ENCODE results near the gene ZNF333.
"Not testable (repeated sequence)": the region's sequence is repeated elsewhere in the genome, so short reads cannot be mapped to it uniquely, and the experiment has no call there.

The ZNF333 gene

GRCh38 chr19:14732510-14732909 is 42.7 kb downstream of the ZNF333 start:
- DNase-seq (ENCODE audit: low read depth, low spot score) = no peak
- H3K9me3 ChIP-seq (ENCODE audit: control insufficient read depth, insufficient read depth, low read length) = no peaks in the 10 kb centered on the region

GRCh38 chr19:14733574-14733973 is 43.7 kb downstream of the ZNF333 start:
- Histone ChIP-seq H3K4me1 (ENCODE audit: control insufficient read depth, insufficient read depth, low read length) (no peaks in the 10 kb centered on the region), H3K4me3 (ENCODE audit: low read length) (no peak overlapping the region), H3K27me3 (ENCODE audit: control insufficient read depth, insufficient read depth, low read length) (no peaks in the 10 kb centered on the region), H3K9me3 (ENCODE audit: control insufficient read depth, insufficient read depth, low read length) (no peaks in the 10 kb centered on the region), H3K36me3 (ENCODE audit: control insufficient read depth, insufficient read depth, low read length) (no peaks in the 10 kb centered on the region), H3K27ac (ENCODE audit: low read length) (no peak overlapping the region)
- no CpG with 5 or more reads among the region's 1 CpG for WGBS (ENCODE audit: insufficient coverage, insufficient read length)
- no peak for DNase-seq (ENCODE audit: low read depth, low spot score)

More at GRCh38 chr19:14732510-14732909, 42.7 kb downstream of the ZNF333 start:
- H3K36me3 ChIP-seq (ENCODE audit: control insufficient read depth, insufficient read depth, low read length) = no peaks in the 10 kb centered on the region
- no peak overlapping the region for H3K4me3 ChIP-seq (ENCODE audit: low read length)
- H3K4me1 ChIP-seq (ENCODE audit: control insufficient read depth, insufficient read depth, low read length) = no peaks in the 10 kb centered on the region
- H3K27me3 ChIP-seq (ENCODE audit: control insufficient read depth, insufficient read depth, low read length) = no peaks in the 10 kb centered on the region
- H3K27ac ChIP-seq (ENCODE audit: low read length) = no peak overlapping the region

GRCh38 chr19:14735915-14736314 is 46.1 kb downstream of the ZNF333 start:
- no CpG with 5 or more reads among the region's 5 CpGs for WGBS (ENCODE audit: insufficient coverage, insufficient read length)
- no peaks in the 10 kb centered on the region for H3K27me3 ChIP-seq (ENCODE audit: control insufficient read depth, insufficient read depth, low read length)

GRCh38 chr19:14746886-14747285 is 57.0 kb downstream of the ZNF333 start:
- Histone ChIP-seq H3K4me1 (ENCODE audit: control insufficient read depth, insufficient read depth, low read length) (no peaks in the 10 kb centered on the region), H3K36me3 (ENCODE audit: control insufficient read depth, insufficient read depth, low read length) (no peaks in the 10 kb centered on the region; the same call in 1 of the 2 replicates), H3K9me3 (ENCODE audit: control insufficient read depth, insufficient read depth, low read length) (no peaks in the 10 kb centered on the region), H3K27me3 (ENCODE audit: control insufficient read depth, insufficient read depth, low read length) (no peaks in the 10 kb centered on the region), H3K4me3 (ENCODE audit: low read length) (no peak overlapping the region), H3K27ac (ENCODE audit: low read length) (no peak overlapping the region)
- WGBS (ENCODE audit: insufficient coverage, insufficient read length) = no CpG with 5 or more reads among the region's 4 CpGs
- no peak for DNase-seq (ENCODE audit: low read depth, low spot score)

More at GRCh38 chr19:14735915-14736314, 46.1 kb downstream of the ZNF333 start:
- DNase-seq (ENCODE audit: low read depth, low spot score) = no peak
- H3K4me3 ChIP-seq (ENCODE audit: low read length) = no peak overlapping the region
- no peaks in the 10 kb centered on the region for H3K9me3 ChIP-seq (ENCODE audit: control insufficient read depth, insufficient read depth, low read length)
- H3K4me1 ChIP-seq (ENCODE audit: control insufficient read depth, insufficient read depth, low read length) = no peaks in the 10 kb centered on the region
- H3K36me3 ChIP-seq (ENCODE audit: control insufficient read depth, insufficient read depth, low read length) = no peaks in the 10 kb centered on the region
- H3K27ac ChIP-seq (ENCODE audit: low read length) = no peak overlapping the region

GRCh38 chr19:14748601-14749000 is 58.8 kb downstream of the ZNF333 start:
- no peak overlapping the region for H3K27ac ChIP-seq (ENCODE audit: low read length)
- no CpG with 5 or more reads among the region's 6 CpGs for WGBS (ENCODE audit: insufficient coverage, insufficient read length)
- H3K9me3 ChIP-seq (ENCODE audit: control insufficient read depth, insufficient read depth, low read length) = no peaks in the 10 kb centered on the region
- H3K36me3 ChIP-seq (ENCODE audit: control insufficient read depth, insufficient read depth, low read length) = no peaks in the 10 kb centered on the region
- no peaks in the 10 kb centered on the region for H3K27me3 ChIP-seq (ENCODE audit: control insufficient read depth, insufficient read depth, low read length)
- H3K4me3 ChIP-seq (ENCODE audit: low read length) = no peak overlapping the region
- H3K4me1 ChIP-seq (ENCODE audit: control insufficient read depth, insufficient read depth, low read length) = no peaks in the 10 kb centered on the region
- DNase-seq (ENCODE audit: low read depth, low spot score) = no peak

GRCh38 chr19:14758816-14759215 is 69.0 kb downstream of the ZNF333 start:
- Histone ChIP-seq H3K36me3 (ENCODE audit: control insufficient read depth, insufficient read depth, low read length) (no peaks in the 10 kb centered on the region), H3K4me3 (ENCODE audit: low read length) (no peak overlapping the region), H3K9me3 (ENCODE audit: control insufficient read depth, insufficient read depth, low read length) (no peaks in the 10 kb centered on the region), H3K27ac (ENCODE audit: low read length) (no peak overlapping the region), H3K4me1 (ENCODE audit: control insufficient read depth, insufficient read depth, low read length) (no peaks in the 10 kb centered on the region), H3K27me3 (ENCODE audit: control insufficient read depth, insufficient read depth, low read length) (no peaks in the 10 kb centered on the region)
- WGBS (ENCODE audit: insufficient coverage, insufficient read length) = no CpG with 5 or more reads among the region's 16 CpGs
- DNase-seq (ENCODE audit: low read depth, low spot score) = peak; percentile 60

GRCh38 chr19:14761607-14762006 is 71.8 kb downstream of the ZNF333 start:
- Histone ChIP-seq H3K27me3 (ENCODE audit: control insufficient read depth, insufficient read depth, low read length) (no peaks in the 10 kb centered on the region), H3K4me3 (ENCODE audit: low read length) (no peak overlapping the region)
- DNase-seq (ENCODE audit: low read depth, low spot score) = no peak

GRCh38 chr19:14762111-14762510 is 72.3 kb downstream of the ZNF333 start:
- Histone ChIP-seq H3K27ac (ENCODE audit: low read length) (no peak overlapping the region), H3K27me3 (ENCODE audit: control insufficient read depth, insufficient read depth, low read length) (no peaks in the 10 kb centered on the region), H3K36me3 (ENCODE audit: control insufficient read depth, insufficient read depth, low read length) (no peaks in the 10 kb centered on the region; the same call in 1 of the 2 replicates), H3K9me3 (ENCODE audit: control insufficient read depth, insufficient read depth, low read length) (no peaks in the 10 kb centered on the region), H3K4me1 (ENCODE audit: control insufficient read depth, insufficient read depth, low read length) (no peaks in the 10 kb centered on the region), H3K4me3 (ENCODE audit: low read length) (no peak overlapping the region)
- DNase-seq (ENCODE audit: low read depth, low spot score) = no peak
- no CpG with 5 or more reads among the region's 2 CpGs for whole genome bisulfite sequencing (ENCODE audit: insufficient coverage, insufficient read length)

More at GRCh38 chr19:14761607-14762006, 71.8 kb downstream of the ZNF333 start:
- Histone ChIP-seq H3K27ac (ENCODE audit: low read length) (no peak overlapping the region), H3K4me1 (ENCODE audit: control insufficient read depth, insufficient read depth, low read length) (no peaks in the 10 kb centered on the region), H3K9me3 (ENCODE audit: control insufficient read depth, insufficient read depth, low read length) (no peaks in the 10 kb centered on the region), H3K36me3 (ENCODE audit: control insufficient read depth, insufficient read depth, low read length) (no peaks in the 10 kb centered on the region; the same call in 1 of the 2 replicates)
- no CpG with 5 or more reads among the region's 5 CpGs for WGBS (ENCODE audit: insufficient coverage, insufficient read length)

- Histone ChIP-seq H3K4me3 (ENCODE audit: low read length) (no peak overlapping the region), H3K27ac (ENCODE audit: low read length) (no peak overlapping the region), H3K27me3 (ENCODE audit: control insufficient read depth, insufficient read depth, low read length) (no peaks in the 10 kb centered on the region), H3K4me1 (ENCODE audit: control insufficient read depth, insufficient read depth, low read length) (no peaks in the 10 kb centered on the region), H3K9me3 (ENCODE audit: control insufficient read depth, insufficient read depth, low read length) (no peaks in the 10 kb centered on the region), H3K36me3 (ENCODE audit: control insufficient read depth, insufficient read depth, low read length) (no peaks in the 10 kb centered on the region; the same call in 1 of the 2 replicates)
- 100% methylated on average over 3 of the region's 4 CpGs for WGBS (ENCODE audit: insufficient coverage, insufficient read length)
- no peak for DNase-seq (ENCODE audit: low read depth, low spot score)
These were observed 73.8 kb downstream of the ZNF333 start for GRCh38 chr19:14763497-14764145.

- no peaks in the 10 kb centered on the region for H3K4me1 ChIP-seq (ENCODE audit: control insufficient read depth, insufficient read depth, low read length)
- H3K9me3 ChIP-seq (ENCODE audit: control insufficient read depth, insufficient read depth, low read length) = no peaks in the 10 kb centered on the region
- no peak overlapping the region for H3K4me3 ChIP-seq (ENCODE audit: low read length)
- no CpG with 5 or more reads among the region's 9 CpGs for WGBS (ENCODE audit: insufficient coverage, insufficient read length)
- no peak overlapping the region for H3K27ac ChIP-seq (ENCODE audit: low read length)
- no peaks in the 10 kb centered on the region for H3K27me3 ChIP-seq (ENCODE audit: control insufficient read depth, insufficient read depth, low read length)
- no peak for DNase-seq (ENCODE audit: low read depth, low spot score)
- no peaks in the 10 kb centered on the region; the same call in 1 of the 2 replicates for H3K36me3 ChIP-seq (ENCODE audit: control insufficient read depth, insufficient read depth, low read length)
These were observed 74.6 kb downstream of the ZNF333 start for GRCh38 chr19:14764401-14764800.

GRCh38 chr19:14765403-14765802 is 75.6 kb downstream of the ZNF333 start:
- WGBS (ENCODE audit: insufficient coverage, insufficient read length) = no CpG with 5 or more reads among the region's 18 CpGs
- H3K36me3 ChIP-seq (ENCODE audit: control insufficient read depth, insufficient read depth, low read length); DNase-seq (ENCODE audit: low read depth, low spot score); H3K9me3 ChIP-seq (ENCODE audit: control insufficient read depth, insufficient read depth, low read length); H3K4me3 ChIP-seq (ENCODE audit: low read length); H3K4me1 ChIP-seq (ENCODE audit: control insufficient read depth, insufficient read depth, low read length); H3K27me3 ChIP-seq (ENCODE audit: control insufficient read depth, insufficient read depth, low read length); H3K27ac ChIP-seq (ENCODE audit: low read length): not testable (repeated sequence)
